WTC11 (cell line): ENCODE results near the gene SH2D3C.

Experiments
- CREB1 ChIP-seq: sonication (generic); formaldehyde crosslinking; IDR thresholded peaks from 2 replicates; pipeline ENCODE4 v1.8.0; 2023; ENCODE audit warnings: mild to moderate bottlenecking, missing genetic modification reagents
- CREM ChIP-seq: sonication (generic); formaldehyde crosslinking; IDR thresholded peaks from 2 replicates; pipeline ENCODE4 v1.8.1; 2022; ENCODE audit warnings: mild to moderate bottlenecking, missing genetic modification reagents, moderate library complexity
- CTCF ChIP-seq: fragments of 200-600 bp; IDR thresholded peaks from 2 replicates; pipeline ENCODE4 v1.8.0; 2022; ENCODE audit warnings: antibody characterized with exemption
- MXD4 ChIP-seq: fragments of 250-450 bp; sonication (Bioruptor Pico); IDR thresholded peaks from 2 replicates; pipeline ENCODE4 v1.8.0; 2021; ENCODE audit warnings: mild to moderate bottlenecking, moderate library complexity, borderline replicate concordance
- NR1H2 ChIP-seq: sonication (generic); formaldehyde crosslinking; IDR thresholded peaks from 2 replicates; pipeline ENCODE4 v1.9.0; 2021; ENCODE audit warnings: mild to moderate bottlenecking, moderate library complexity, missing genetic modification reagents
- SP1 ChIP-seq: sonication (generic); formaldehyde crosslinking; conservative IDR thresholded peaks from 2 replicates; pipeline ENCODE4 v1.8.1; 2022; ENCODE audit warnings: missing genetic modification reagents
- ZBTB21 ChIP-seq: sonication (generic); formaldehyde crosslinking; IDR thresholded peaks from 2 replicates; pipeline ENCODE4 v1.8.1; 2023; ENCODE audit warnings: mild to moderate bottlenecking, missing genetic modification reagents, borderline replicate concordance

DNA sequence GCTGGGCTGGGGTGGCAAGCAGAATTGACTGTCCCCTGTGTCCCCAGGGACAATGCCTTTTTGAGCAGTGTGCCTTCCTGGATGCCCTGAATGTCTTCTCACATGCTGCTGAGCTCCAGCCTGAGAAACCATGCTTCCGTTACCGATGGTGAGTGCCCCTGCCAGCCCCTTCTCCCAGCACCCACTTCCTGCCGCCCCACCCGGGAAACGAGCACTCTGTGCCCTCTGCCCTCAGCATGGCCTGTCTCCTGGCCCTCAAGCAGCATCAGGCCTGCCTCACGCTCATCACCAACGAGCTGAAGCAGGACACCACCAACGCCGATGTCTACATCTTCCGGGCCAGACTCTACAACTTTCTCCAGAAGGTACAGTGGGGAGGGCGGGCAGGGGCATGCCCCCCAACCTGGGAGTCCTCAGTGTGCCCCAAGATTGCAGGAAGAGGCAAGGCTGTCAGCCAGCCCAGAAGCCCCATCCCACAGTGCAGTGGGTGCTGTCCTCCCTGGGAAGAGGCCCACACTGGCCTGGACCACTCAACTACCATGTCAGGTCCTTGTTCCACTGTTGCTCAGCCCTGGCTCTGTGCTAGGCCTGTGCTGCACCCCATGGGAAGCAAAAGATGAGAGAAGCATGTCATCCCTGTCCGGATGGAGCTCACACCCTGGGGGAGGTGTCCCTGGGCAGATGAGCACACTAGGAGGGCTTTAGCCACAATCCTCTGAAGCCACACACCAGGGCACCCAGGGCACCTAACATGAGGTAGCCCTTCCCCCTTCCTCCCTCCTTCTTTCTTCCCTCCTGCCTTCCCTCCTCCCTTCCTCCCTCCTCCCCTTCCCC is 58.2 kb downstream of the SH2D3C start:
- TF ChIP-seq MXD4 (CRISPR knock-in tag) (no peak), CTCF (no peak), CREM (CRISPR knock-in tag) (no peak), SP1 (no peak), CREB1 (CRISPR knock-in tag) (no peak), ZBTB21 (no peak), NR1H2 (CRISPR knock-in tag) (no peak)
